SK-N-SH treated with all-trans-retinoic acid at 6 μM for 48 hours (cell line): ENCODE measurements around the gene ZBTB47.

Experiments
- ATAC-seq: fragments of 200-7000 bp; cut with Tn5 transposase; 3 replicates; pipeline ENCODE4 v1.9.1; 2020; ENCODE audit warnings: mild to moderate bottlenecking, moderate library complexity
- ARNTL ChIP-seq: fragments of 450-650 bp; formaldehyde crosslinking; IDR thresholded peaks from 2 replicates; pipeline ENCODE4 v1.5.0; 2020; ENCODE audit warnings: low read depth, mild to moderate bottlenecking, moderate library complexity, borderline replicate concordance
- CREB5 ChIP-seq: fragments of 250-450 bp; sonication (Bioruptor Pico); IDR thresholded peaks from 2 replicates; pipeline ENCODE4 v1.5.1; 2020; ENCODE audit warnings: low read depth, mild to moderate bottlenecking, moderate library complexity
- CSDC2 ChIP-seq: fragments of 250-450 bp; sonication (Bioruptor Pico); IDR thresholded peaks from 2 replicates; pipeline ENCODE4 v1.5.0; 2020; ENCODE audit warnings: mild to moderate bottlenecking, moderate library complexity
- CSRNP3 ChIP-seq: fragments of 250-450 bp; sonication (Bioruptor Pico); IDR thresholded peaks from 2 replicates; pipeline ENCODE4 v1.5.1; 2021; ENCODE audit warnings: mild to moderate bottlenecking, moderate library complexity
- ESRRG ChIP-seq: fragments of 250-450 bp; sonication (Bioruptor Pico); IDR thresholded peaks from 2 replicates; pipeline ENCODE4 v1.6.1; 2021; ENCODE audit warnings: mild to moderate bottlenecking
- GLIS3 ChIP-seq: fragments of 250-450 bp; sonication (Bioruptor Pico); IDR thresholded peaks from 2 replicates; pipeline ENCODE4 v1.5.0; 2020; ENCODE audit warnings: mild to moderate bottlenecking, moderate library complexity
- ISL1 ChIP-seq: fragments of 250-450 bp; sonication (Bioruptor Pico); IDR thresholded peaks from 2 replicates; pipeline ENCODE4 v2.1.2; 2022; ENCODE audit warnings: mild to moderate bottlenecking, moderate library complexity
- OSR1 ChIP-seq: fragments of 250-450 bp; sonication (Bioruptor Pico); IDR thresholded peaks from 2 replicates; pipeline ENCODE4 v1.8.0; 2022; ENCODE audit warnings: moderate library complexity, mild to moderate bottlenecking, inconsistent platforms
- PATZ1 ChIP-seq: fragments of 250-450 bp; sonication (Bioruptor Pico); IDR thresholded peaks from 2 replicates; pipeline ENCODE4 v1.8.0; 2020; ENCODE audit warnings: mild to moderate bottlenecking, moderate library complexity, borderline replicate concordance
- POU6F1 ChIP-seq: fragments of 250-450 bp; sonication (Bioruptor Pico); IDR thresholded peaks from 2 replicates; pipeline ENCODE4 v1.8.0; 2021; ENCODE audit warnings: low read depth, mild to moderate bottlenecking, moderate library complexity, borderline replicate concordance
- PPARA ChIP-seq: fragments of 250-450 bp; sonication (Bioruptor Pico); IDR thresholded peaks from 2 replicates; pipeline ENCODE4 v1.5.0; 2020; ENCODE audit warnings: mild to moderate bottlenecking, borderline replicate concordance
- TCF4 ChIP-seq: fragments of 250-450 bp; sonication (Bioruptor Pico); IDR thresholded peaks from 2 replicates; pipeline ENCODE4 v1.8.0; 2021; ENCODE audit warnings: mild to moderate bottlenecking, moderate library complexity, borderline replicate concordance
- TOX ChIP-seq: fragments of 250-450 bp; sonication (Bioruptor Pico); IDR thresholded peaks from 2 replicates; pipeline ENCODE4 v1.8.0; 2021; ENCODE audit warnings: mild to moderate bottlenecking, moderate library complexity, borderline replicate concordance
- TSHZ2 ChIP-seq: fragments of 250-450 bp; sonication (Bioruptor Pico); IDR thresholded peaks from 2 replicates; pipeline ENCODE4 v1.5.0; 2020; ENCODE audit warnings: mild to moderate bottlenecking, moderate library complexity
- ZFP3 ChIP-seq: fragments of 250-450 bp; sonication (Bioruptor Pico); IDR thresholded peaks from 2 replicates; pipeline ENCODE4 v1.5.0; 2020; ENCODE audit warnings: mild to moderate bottlenecking, moderate library complexity
- ZFP30 ChIP-seq: fragments of 450-650 bp; formaldehyde crosslinking; IDR thresholded peaks from 2 replicates; pipeline ENCODE4 v1.5.0; 2022; ENCODE audit warnings: mild to moderate bottlenecking, moderate library complexity
- ZNF565 ChIP-seq: fragments of 450-650 bp; formaldehyde crosslinking; conservative IDR thresholded peaks from 2 replicates; pipeline ENCODE4 v1.5.0; 2020; ENCODE audit warnings: low read depth, mild to moderate bottlenecking, moderate library complexity
- ZNF70 ChIP-seq: fragments of 450-650 bp; formaldehyde crosslinking; IDR thresholded peaks from 2 replicates; pipeline ENCODE4 v1.5.0; 2020; ENCODE audit warnings: mild to moderate bottlenecking, moderate library complexity
- ZNF8 ChIP-seq: fragments of 450-650 bp; formaldehyde crosslinking; IDR thresholded peaks from 2 replicates; pipeline ENCODE4 v1.5.0; 2020; ENCODE audit warnings: mild to moderate bottlenecking, moderate library complexity

Gene ZBTB47

GRCh38 chr3:42675909-42676308 lies 22.4 kb downstream of the ZBTB47 start:
- no peak for TF ChIP-seq OSR1 (CRISPR knock-in tag)
- no peak for TF ChIP-seq CREB5 (CRISPR knock-in tag)
- no peak for TF ChIP-seq ARNTL (CRISPR knock-in tag)
- no peak for TF ChIP-seq ESRRG (CRISPR knock-in tag)
- TF ChIP-seq ZFP30 (CRISPR knock-in tag), result no peak
- no peak for TF ChIP-seq PPARA (CRISPR knock-in tag)
- TF ChIP-seq ZNF565 (CRISPR knock-in tag), result no peak
- no peak for TF ChIP-seq PATZ1 (CRISPR knock-in tag)
- TF ChIP-seq POU6F1 (CRISPR knock-in tag), result no peak
- TF ChIP-seq TSHZ2, result no peak
- no peak for TF ChIP-seq ZFP3
- no peak for TF ChIP-seq ZNF70 (CRISPR knock-in tag)
- no peak for TF ChIP-seq TOX (CRISPR knock-in tag)
- no peak for TF ChIP-seq CSDC2 (CRISPR knock-in tag)
- TF ChIP-seq TCF4 (CRISPR knock-in tag), result no peak
- no peak for TF ChIP-seq GLIS3 (CRISPR knock-in tag)
- TF ChIP-seq ISL1 (CRISPR knock-in tag), result no peak
- TF ChIP-seq, all 23 proteins: peak for 0
- no peak for ATAC-seq

GRCh38 chr3:42678447-42678846 lies 24.9 kb downstream of the ZBTB47 start:
- ATAC-seq, result no peak
- TF ChIP-seq ZNF565 (CRISPR knock-in tag) (no peak), TOX (CRISPR knock-in tag) (no peak), ESRRG (CRISPR knock-in tag) (no peak), ZFP3 (no peak), TCF4 (CRISPR knock-in tag) (no peak), ZFP30 (CRISPR knock-in tag) (no peak)

GRCh38 chr3:42680271-42680670 lies 26.8 kb downstream of the ZBTB47 start:
- no peak for TF ChIP-seq ARNTL (CRISPR knock-in tag)
- TF ChIP-seq PATZ1 (CRISPR knock-in tag), result no peak
- TF ChIP-seq ZNF8 (CRISPR knock-in tag), result no peak
- TF ChIP-seq ZFP30 (CRISPR knock-in tag), result no peak
- no peak for TF ChIP-seq ISL1 (CRISPR knock-in tag)
- TF ChIP-seq CSRNP3 (CRISPR knock-in tag), result no peak
- no peak for TF ChIP-seq GLIS3 (CRISPR knock-in tag)
- TF ChIP-seq TCF4 (CRISPR knock-in tag), result no peak
- no peak for ATAC-seq
